ENCODE data around the gene NOC2L. TPM values are rescaled to one million over a fixed set of nuclear protein-coding genes. Genes with fewer than 3 reads are reported as not detected.
"Not testable (repeated sequence)": the region's sequence is repeated elsewhere in the genome, so short reads cannot be mapped to it uniquely, and the experiment has no call there.

NOC2L gene
- total RNA-seq, 1 donor from 2014 or later, result 150 TPM

- peaks cover 39% of the 10 kb centered on the region for H3K36me3 Mint-ChIP-seq (ENCODE audit: low read depth)
Measured at GRCh38 chr1:959731-960362, 791 bp upstream of the NOC2L start.

GRCh38 chr1:956636-957035 is 2.4 kb downstream of the NOC2L start:
- Mint-ChIP-seq H3K4me3 (ENCODE audit: low read depth) (no peak overlapping the region), H3K27me3 (ENCODE audit: low read depth) (no peaks in the 10 kb centered on the region), H3K4me1 (ENCODE audit: low read depth) (peaks cover 9% of the 10 kb centered on the region), H3K9me3 (no peaks in the 10 kb centered on the region), H3K36me3 (ENCODE audit: low read depth) (peaks cover 45% of the 10 kb centered on the region), H3K27ac (no peak overlapping the region)
- intact Hi-C loops (cut with micrococcal nuclease), result no loop called here
- DNase-seq (ENCODE audit: low spot score), result no peak

More at GRCh38 chr1:959731-960362, 791 bp upstream of the NOC2L start:
- DNase-seq (ENCODE audit: low spot score), result no peak
- Mint-ChIP-seq H3K27me3 (ENCODE audit: low read depth) (no peaks in the 10 kb centered on the region), H3K4me1 (ENCODE audit: low read depth) (peaks cover 11% of the 10 kb centered on the region), H3K9me3 (no peaks in the 10 kb centered on the region), H3K27ac (no peak overlapping the region), H3K4me3 (ENCODE audit: low read depth) (peak overlapping the region; percentile 99)
- intact Hi-C loops (cut with micrococcal nuclease), result loop anchor here (2.0 kb wide), 1 partner anchor 19 kb away; no protein-coding TSS in a partner anchor

- Mint-ChIP-seq H3K4me1 (ENCODE audit: low read depth) (peaks cover 9% of the 10 kb centered on the region), H3K36me3 (ENCODE audit: low read depth) (peaks cover 54% of the 10 kb centered on the region)
Measured at GRCh38 chr1:955474-955873, 3.6 kb downstream of the NOC2L start.

GRCh38 chr1:954927-955326 is 4.1 kb downstream of the NOC2L start:
- no peak for DNase-seq (ENCODE audit: low spot score)
- H3K9me3 Mint-ChIP-seq, result no peaks in the 10 kb centered on the region
- H3K36me3 Mint-ChIP-seq (ENCODE audit: low read depth), result peaks cover 59% of the 10 kb centered on the region
- H3K4me3 Mint-ChIP-seq (ENCODE audit: low read depth), result no peak overlapping the region
- H3K27ac Mint-ChIP-seq, result no peak overlapping the region
- peaks cover 9% of the 10 kb centered on the region for H3K4me1 Mint-ChIP-seq (ENCODE audit: low read depth)
- intact Hi-C loops (cut with micrococcal nuclease), result no loop called here
- H3K27me3 Mint-ChIP-seq (ENCODE audit: low read depth), result no peaks in the 10 kb centered on the region

More at GRCh38 chr1:955474-955873, 3.6 kb downstream of the NOC2L start:
- H3K27me3 Mint-ChIP-seq (ENCODE audit: low read depth), result no peaks in the 10 kb centered on the region
- no peak overlapping the region for H3K4me3 Mint-ChIP-seq (ENCODE audit: low read depth)
- no peak overlapping the region for H3K27ac Mint-ChIP-seq
- intact Hi-C loops (cut with micrococcal nuclease), result no loop called here
- no peak for DNase-seq (ENCODE audit: low spot score)
- H3K9me3 Mint-ChIP-seq, result no peaks in the 10 kb centered on the region

GRCh38 chr1:953524-954320 is 5.3 kb downstream of the NOC2L start:
- no peak overlapping the region for H3K27ac Mint-ChIP-seq
- intact Hi-C loops (cut with micrococcal nuclease), result no loop called here
- no peak overlapping the region for H3K4me3 Mint-ChIP-seq (ENCODE audit: low read depth)
- peaks cover 9% of the 10 kb centered on the region for H3K4me1 Mint-ChIP-seq (ENCODE audit: low read depth)
- no peaks in the 10 kb centered on the region for H3K9me3 Mint-ChIP-seq
- H3K27me3 Mint-ChIP-seq (ENCODE audit: low read depth), result no peaks in the 10 kb centered on the region
- no peak for DNase-seq (ENCODE audit: low spot score)
- peaks cover 71% of the 10 kb centered on the region for H3K36me3 Mint-ChIP-seq (ENCODE audit: low read depth)

- Mint-ChIP-seq H3K27me3 (ENCODE audit: low read depth) (no peaks in the 10 kb centered on the region), H3K27ac (no peak overlapping the region), H3K4me1 (ENCODE audit: low read depth) (peaks cover 3% of the 10 kb centered on the region), H3K36me3 (ENCODE audit: low read depth) (peaks cover 70% of the 10 kb centered on the region), H3K4me3 (ENCODE audit: low read depth) (no peak overlapping the region), H3K9me3 (no peaks in the 10 kb centered on the region)
- DNase-seq (ENCODE audit: low spot score), result no peak
- intact Hi-C loops (cut with micrococcal nuclease), result no loop called here
Measured at GRCh38 chr1:952603-953002, 6.5 kb downstream of the NOC2L start.

GRCh38 chr1:952201-952600 is 6.9 kb downstream of the NOC2L start:
- Mint-ChIP-seq H3K4me3 (ENCODE audit: low read depth) (no peak overlapping the region), H3K27me3 (ENCODE audit: low read depth) (no peaks in the 10 kb centered on the region)
- intact Hi-C loops (cut with micrococcal nuclease), result no loop called here

GRCh38 chr1:951364-951763 is 7.7 kb downstream of the NOC2L start:
- H3K4me1 Mint-ChIP-seq (ENCODE audit: low read depth), result no peaks in the 10 kb centered on the region
- no peaks in the 10 kb centered on the region for H3K9me3 Mint-ChIP-seq
- no peak overlapping the region for H3K4me3 Mint-ChIP-seq (ENCODE audit: low read depth)
- DNase-seq (ENCODE audit: low spot score), result no peak
- H3K27ac Mint-ChIP-seq, result no peak overlapping the region
- intact Hi-C loops (cut with micrococcal nuclease), result no loop called here
- H3K36me3 Mint-ChIP-seq (ENCODE audit: low read depth), result peaks cover 67% of the 10 kb centered on the region
- H3K27me3 Mint-ChIP-seq (ENCODE audit: low read depth), result no peaks in the 10 kb centered on the region

More at GRCh38 chr1:952201-952600, 6.9 kb downstream of the NOC2L start:
- Mint-ChIP-seq H3K9me3 (no peaks in the 10 kb centered on the region), H3K27ac (no peak overlapping the region), H3K36me3 (ENCODE audit: low read depth) (peaks cover 69% of the 10 kb centered on the region), H3K4me1 (ENCODE audit: low read depth) (no peaks in the 10 kb centered on the region)
- DNase-seq (ENCODE audit: low spot score), result no peak

GRCh38 chr1:950881-951280 is 8.2 kb downstream of the NOC2L start:
- Mint-ChIP-seq H3K4me1 (ENCODE audit: low read depth) (no peaks in the 10 kb centered on the region), H3K9me3 (no peaks in the 10 kb centered on the region), H3K27me3 (ENCODE audit: low read depth) (no peaks in the 10 kb centered on the region), H3K36me3 (ENCODE audit: low read depth) (peaks cover 68% of the 10 kb centered on the region), H3K4me3 (ENCODE audit: low read depth) (no peak overlapping the region), H3K27ac (no peak overlapping the region)
- no peak for DNase-seq (ENCODE audit: low spot score)
- intact Hi-C loops (cut with micrococcal nuclease), result no loop called here

GRCh38 chr1:950268-950667 is 8.8 kb downstream of the NOC2L start:
- no peaks in the 10 kb centered on the region for H3K9me3 Mint-ChIP-seq
- no peak overlapping the region for H3K4me3 Mint-ChIP-seq (ENCODE audit: low read depth)
- intact Hi-C loops (cut with micrococcal nuclease), result no loop called here
- H3K36me3 Mint-ChIP-seq (ENCODE audit: low read depth), result peaks cover 69% of the 10 kb centered on the region
- H3K27ac Mint-ChIP-seq, result no peak overlapping the region
- no peak for DNase-seq (ENCODE audit: low spot score)
- H3K4me1 Mint-ChIP-seq (ENCODE audit: low read depth), result no peaks in the 10 kb centered on the region
- no peaks in the 10 kb centered on the region for H3K27me3 Mint-ChIP-seq (ENCODE audit: low read depth)

- no peak overlapping the region for H3K4me3 Mint-ChIP-seq (ENCODE audit: low read depth)
- peaks cover 4% of the 10 kb centered on the region for H3K27me3 Mint-ChIP-seq (ENCODE audit: low read depth)
- peaks cover 63% of the 10 kb centered on the region for H3K36me3 Mint-ChIP-seq (ENCODE audit: low read depth)
- H3K27ac Mint-ChIP-seq, result no peak overlapping the region
- H3K9me3 Mint-ChIP-seq, result no peaks in the 10 kb centered on the region
- no peak for DNase-seq (ENCODE audit: low spot score)
- H3K4me1 Mint-ChIP-seq (ENCODE audit: low read depth), result no peaks in the 10 kb centered on the region
- intact Hi-C loops (cut with micrococcal nuclease), result no loop called here
Measured at GRCh38 chr1:947958-948357, 11.1 kb downstream of the NOC2L start.

GRCh38 chr1:946811-947210 is 12.2 kb downstream of the NOC2L start:
- intact Hi-C loops (cut with micrococcal nuclease); H3K9me3 Mint-ChIP-seq; H3K27ac Mint-ChIP-seq; DNase-seq (ENCODE audit: low spot score); H3K4me1 Mint-ChIP-seq (ENCODE audit: low read depth); H3K27me3 Mint-ChIP-seq (ENCODE audit: low read depth); H3K4me3 Mint-ChIP-seq (ENCODE audit: low read depth): not testable (repeated sequence)
- peaks cover 63% of the 10 kb centered on the region for H3K36me3 Mint-ChIP-seq (ENCODE audit: low read depth)
